Measurements from ENCODE around the gene EXOC3.
"Not testable (repeated sequence)": the region's sequence is repeated elsewhere in the genome, so short reads cannot be mapped to it uniquely, and the experiment has no call there.

EXOC3 gene

GRCh38 chr5:497871-498509 is 55.0 kb downstream of the EXOC3 start:
- no peak for DNase-seq (ENCODE audit: extremely low read depth in 1 of 2, low read depth in 1 of 2)

DNA sequence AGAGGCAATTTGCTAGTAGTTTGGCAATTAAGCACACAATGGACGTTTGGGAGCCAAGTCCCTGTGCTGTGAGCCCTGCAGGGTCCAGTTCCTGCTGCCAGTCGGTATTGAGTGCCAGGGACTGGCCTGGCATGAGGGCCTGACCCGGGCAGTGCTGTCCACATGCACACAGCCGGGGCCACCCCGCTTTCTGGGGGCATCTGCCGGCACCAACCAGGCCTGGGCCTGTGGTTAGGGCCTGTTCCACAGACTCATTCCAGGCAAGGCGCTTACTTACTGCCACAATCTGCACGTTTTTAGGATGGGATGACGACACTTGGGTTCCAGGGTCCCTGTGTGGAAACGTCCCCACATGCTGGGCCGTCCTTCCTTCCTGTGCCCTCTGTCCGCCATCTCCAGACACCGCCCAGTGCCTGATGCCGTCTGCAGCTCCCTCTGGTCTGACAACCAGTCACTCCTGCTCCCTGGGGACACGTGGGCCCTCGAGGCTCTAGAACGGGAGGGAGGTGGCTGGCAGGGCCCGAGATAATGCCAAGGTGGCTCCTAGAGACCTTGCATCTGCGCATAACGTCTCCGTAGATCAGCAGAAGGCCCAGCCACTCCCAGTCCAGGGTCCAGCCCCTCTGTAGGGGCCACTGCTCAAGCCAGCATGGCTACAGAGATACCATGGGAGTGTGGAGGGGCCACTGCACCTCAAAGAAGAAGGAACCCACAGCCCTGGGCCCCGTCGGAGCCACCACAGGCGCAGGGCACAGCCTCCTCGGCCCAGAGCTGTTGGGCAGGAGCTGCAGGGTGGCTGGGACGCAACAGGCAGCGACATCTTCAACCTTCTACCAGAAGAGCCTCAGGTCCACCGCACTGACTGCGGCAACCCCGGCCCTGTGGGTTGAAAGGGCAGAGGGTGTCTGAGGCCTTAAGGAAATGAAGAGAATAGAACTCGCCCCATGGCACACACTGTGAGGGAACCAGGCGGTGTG is 56.5 kb downstream of the EXOC3 start:
- DNase-seq (ENCODE audit: extremely low read depth in 1 of 2, low read depth in 1 of 2): no peak

- no peak for DNase-seq (ENCODE audit: extremely low read depth in 1 of 2, low read depth in 1 of 2)
Measured at GRCh38 chr5:500491-500890, 57.5 kb downstream of the EXOC3 start.

DNA sequence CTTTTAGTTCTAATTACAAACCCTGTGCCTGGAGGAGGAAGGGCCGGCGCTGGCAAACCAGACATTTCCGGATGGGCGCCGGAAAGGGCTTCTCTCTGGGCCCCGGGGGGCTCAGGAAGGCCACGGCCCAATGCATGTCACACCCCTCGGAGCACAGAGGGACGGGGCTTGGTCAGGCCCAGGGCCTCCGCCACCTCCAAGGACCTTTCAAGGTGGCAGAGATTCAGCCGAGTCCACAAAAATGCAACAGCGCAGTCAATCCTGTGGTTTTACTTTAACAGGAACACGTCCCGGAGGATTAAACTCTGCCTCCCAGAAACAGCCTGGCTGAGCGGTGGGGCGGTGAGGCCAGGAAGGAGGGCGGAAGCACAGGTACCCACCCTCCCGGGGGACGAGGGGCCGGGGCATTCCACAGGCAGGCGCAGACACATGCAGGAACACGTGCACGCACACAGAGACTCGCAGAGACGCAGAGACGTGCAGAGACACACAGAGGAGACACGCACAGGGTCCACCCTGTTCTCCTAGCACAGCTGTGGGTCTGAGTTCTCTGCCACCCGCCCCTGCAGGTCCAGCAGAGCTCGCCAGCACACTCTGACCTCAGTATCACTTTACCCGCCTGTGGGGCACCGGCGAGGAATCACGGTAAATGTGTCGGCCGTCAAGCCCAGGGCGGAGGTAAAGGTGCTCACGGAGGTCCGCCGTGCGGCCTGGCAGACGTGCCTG is 58.3 kb downstream of the EXOC3 start:
- no peak for DNase-seq (ENCODE audit: extremely low read depth in 1 of 2, low read depth in 1 of 2)

- no peak for DNase-seq (ENCODE audit: extremely low read depth in 1 of 2, low read depth in 1 of 2)
Measured at GRCh38 chr5:501831-502184, 58.8 kb downstream of the EXOC3 start.

DNA sequence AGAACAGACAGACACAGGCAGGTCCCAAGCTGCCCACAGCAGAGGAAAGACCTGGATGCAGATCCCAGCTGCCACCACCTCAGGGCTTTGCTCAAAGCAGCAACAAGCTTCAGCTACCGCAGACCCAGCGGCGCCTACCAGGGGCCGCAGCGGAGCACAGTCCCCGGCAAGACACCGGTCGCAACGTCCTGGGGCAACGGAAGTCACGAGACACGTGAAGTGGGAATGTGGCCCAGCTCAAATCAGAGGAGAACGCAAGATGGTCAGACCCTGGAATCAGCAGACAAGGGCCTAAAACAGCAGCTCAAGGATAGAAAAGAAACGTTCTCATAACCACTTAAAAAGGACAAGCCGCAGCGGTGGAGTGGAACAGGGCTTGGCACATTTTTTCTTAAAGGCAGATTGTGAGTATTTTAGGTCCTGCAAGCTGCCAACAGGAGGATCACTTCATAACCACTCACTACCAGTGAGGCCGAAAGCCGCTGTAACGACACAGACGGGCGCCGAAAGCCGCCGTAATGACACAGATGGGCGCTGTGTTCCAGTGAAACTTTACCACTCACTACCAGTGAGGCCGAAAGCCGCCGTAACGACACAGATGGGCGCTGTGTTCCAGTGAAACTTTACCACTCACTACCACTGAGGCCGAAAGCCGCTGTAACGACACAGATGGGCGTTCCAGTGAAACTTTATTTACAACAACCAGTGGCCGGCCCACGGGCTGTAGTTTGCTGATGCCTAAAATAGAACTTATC is 59.5 kb downstream of the EXOC3 start:
- no peak for DNase-seq (ENCODE audit: extremely low read depth in 1 of 2, low read depth in 1 of 2)

- no peak for DNase-seq (ENCODE audit: extremely low read depth in 1 of 2, low read depth in 1 of 2)
Measured at GRCh38 chr5:504326-505154, 61.6 kb downstream of the EXOC3 start.

- no peak for DNase-seq (ENCODE audit: extremely low read depth in 1 of 2, low read depth in 1 of 2)
Measured at GRCh38 chr5:505951-506525, 63.1 kb downstream of the EXOC3 start.

GRCh38 chr5:507986-508575 is 65.1 kb downstream of the EXOC3 start:
- DNase-seq (ENCODE audit: extremely low read depth in 1 of 2, low read depth in 1 of 2): not testable (repeated sequence)

- DNase-seq (ENCODE audit: extremely low read depth in 1 of 2, low read depth in 1 of 2): no peak
Measured at GRCh38 chr5:509611-510185, 66.7 kb downstream of the EXOC3 start.

DNA sequence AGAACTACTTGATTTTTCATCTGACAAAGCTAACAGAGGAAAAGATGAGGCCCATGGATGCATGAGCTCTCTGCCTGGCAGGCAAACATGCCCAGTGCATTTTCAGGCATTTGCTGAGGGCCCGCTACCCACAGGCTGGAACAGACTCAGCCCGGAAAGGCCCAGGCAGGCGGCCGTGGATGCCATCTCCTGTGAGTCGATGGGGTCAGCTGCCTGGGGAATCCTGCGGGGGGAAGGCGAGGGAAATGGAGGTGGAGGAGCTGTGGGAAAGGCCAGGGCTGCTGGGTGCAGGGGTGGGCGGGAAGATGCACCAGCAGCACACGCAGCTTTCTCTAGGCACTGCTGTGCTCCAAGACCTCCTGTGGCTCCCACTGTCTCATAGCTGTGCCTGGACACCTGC is 67.5 kb downstream of the EXOC3 start:
- no peak for DNase-seq (ENCODE audit: extremely low read depth in 1 of 2, low read depth in 1 of 2)

DNA sequence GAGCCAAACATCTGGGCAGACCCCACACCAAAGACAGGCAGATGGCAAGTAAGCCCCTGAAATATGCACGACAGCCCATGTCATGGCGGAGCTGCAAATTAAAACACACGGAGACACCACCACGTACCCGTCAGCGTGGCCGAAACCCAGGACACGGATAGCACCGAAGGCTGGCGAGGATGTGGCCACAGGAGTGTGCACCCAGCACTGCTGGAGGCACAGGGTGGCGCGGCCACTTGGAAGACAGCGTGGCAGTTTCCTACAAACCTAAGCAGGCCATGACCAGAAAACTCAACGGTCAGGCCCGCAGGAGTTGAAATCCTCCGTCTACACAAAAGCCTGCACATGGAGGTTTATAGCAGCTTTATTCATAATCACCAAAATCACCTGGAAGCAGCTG is 68.5 kb downstream of the EXOC3 start:
- no peak for DNase-seq (ENCODE audit: extremely low read depth in 1 of 2, low read depth in 1 of 2)

DNA sequence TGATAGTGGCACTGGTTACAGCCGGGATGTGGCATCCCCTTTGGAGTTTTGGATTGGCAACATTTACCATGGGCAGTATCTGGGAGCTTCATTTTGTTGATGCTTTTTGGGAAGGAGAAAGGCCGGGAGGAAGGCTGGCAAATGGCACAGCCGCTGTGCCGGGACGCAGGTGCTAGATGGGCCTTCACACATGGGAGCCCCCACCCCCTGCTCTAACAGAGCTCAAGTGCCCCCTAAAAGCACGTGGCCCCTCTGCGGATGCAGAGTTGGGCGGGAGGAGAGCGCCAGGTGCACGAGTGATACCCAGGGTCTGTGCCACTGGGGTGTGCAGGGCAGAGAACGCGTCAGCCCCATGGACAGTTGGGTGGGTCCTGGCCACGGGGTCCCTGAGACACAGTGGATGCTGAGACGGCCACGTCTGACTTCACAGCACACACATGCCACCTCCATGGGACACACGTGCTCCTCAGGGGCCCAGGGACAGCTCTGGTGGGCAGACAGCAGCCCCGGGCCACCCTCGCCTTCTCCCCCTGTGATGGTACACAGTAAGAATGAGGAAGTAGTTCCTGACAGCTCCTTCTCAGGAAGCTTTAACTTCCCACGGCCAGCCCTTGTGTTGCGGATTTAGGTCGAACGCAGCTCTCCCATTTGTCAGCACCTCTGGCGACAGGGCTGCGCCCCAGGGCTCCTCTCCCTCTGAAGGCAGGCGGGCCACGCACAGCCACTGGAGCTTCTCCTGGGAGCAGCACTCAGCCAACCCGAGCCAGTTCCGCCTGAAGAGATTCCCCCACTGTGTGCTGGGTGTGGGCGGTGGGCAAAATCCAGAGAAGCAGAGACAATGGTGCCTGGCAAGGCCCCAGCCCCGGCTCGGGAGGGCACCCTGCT is 70.5 kb downstream of the EXOC3 start:
- DNase-seq (ENCODE audit: extremely low read depth in 1 of 2, low read depth in 1 of 2): no peak

DNA sequence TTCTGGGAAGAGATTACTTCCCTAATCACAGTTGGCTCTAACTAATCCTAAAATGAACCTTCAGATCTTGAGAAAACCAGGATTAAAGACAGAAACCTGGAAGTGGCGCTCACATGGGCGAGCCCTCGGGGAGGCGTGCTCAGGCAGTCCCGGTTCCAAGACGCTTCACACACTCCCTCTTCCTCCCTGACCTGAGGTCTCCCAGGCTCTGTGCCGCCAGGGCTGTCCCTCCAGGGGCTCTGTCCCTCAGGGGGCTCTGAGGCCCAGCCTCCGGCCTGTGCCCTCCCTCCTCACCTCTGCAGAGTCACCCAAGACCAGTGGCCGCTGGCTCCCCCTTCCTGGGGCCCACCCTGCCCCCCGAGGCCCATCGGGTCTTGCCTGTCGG is 71.1 kb downstream of the EXOC3 start:
- no peak for DNase-seq (ENCODE audit: extremely low read depth in 1 of 2, low read depth in 1 of 2)

DNA sequence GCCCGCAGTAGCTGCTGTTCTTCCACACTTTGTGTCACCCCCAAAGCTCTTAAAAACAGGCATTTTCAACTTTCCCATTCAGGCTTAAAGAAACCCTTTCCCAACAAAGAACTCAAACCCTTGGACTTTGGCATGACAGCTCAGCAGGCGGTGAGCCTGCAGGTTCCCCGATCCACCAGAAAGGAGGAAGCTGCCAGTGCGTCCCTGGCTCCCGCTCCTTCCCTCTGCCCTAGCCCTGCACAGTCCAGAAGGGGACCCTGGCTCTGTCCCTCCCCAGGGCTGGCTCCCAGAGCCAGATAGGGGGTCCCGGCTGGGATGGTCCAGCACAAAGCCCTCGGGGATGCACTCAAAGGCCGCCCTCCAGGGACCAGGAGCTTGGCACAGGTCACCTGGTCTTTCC is 71.7 kb downstream of the EXOC3 start:
- no peak for DNase-seq (ENCODE audit: extremely low read depth in 1 of 2, low read depth in 1 of 2)

DNA sequence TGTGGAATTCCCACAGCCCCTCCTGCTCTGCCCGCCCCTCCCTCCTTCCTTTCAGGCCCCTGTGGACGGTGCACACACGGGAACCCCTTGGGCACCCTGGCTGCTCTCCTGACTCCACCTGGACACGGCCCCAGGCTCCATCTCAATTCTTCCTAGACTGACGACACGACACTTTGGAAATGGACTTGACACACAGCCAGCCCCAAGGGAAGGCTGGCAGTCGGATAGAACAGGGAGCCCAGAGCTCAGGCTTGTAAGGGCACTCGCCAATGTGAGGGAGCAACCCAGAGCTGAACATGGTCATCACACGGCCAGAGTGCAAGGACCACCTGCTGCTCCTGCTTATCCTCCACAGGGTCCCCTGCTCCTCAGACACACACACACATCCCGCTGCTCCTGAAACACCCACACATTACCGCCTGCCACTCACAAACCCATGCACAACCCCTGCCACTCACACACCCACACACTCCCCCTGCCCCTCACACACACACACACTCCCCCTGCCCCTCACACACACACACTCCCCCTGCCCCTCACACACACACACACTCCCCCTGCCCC is 72.4 kb downstream of the EXOC3 start:
- DNase-seq (ENCODE audit: extremely low read depth in 1 of 2, low read depth in 1 of 2): no peak

DNA sequence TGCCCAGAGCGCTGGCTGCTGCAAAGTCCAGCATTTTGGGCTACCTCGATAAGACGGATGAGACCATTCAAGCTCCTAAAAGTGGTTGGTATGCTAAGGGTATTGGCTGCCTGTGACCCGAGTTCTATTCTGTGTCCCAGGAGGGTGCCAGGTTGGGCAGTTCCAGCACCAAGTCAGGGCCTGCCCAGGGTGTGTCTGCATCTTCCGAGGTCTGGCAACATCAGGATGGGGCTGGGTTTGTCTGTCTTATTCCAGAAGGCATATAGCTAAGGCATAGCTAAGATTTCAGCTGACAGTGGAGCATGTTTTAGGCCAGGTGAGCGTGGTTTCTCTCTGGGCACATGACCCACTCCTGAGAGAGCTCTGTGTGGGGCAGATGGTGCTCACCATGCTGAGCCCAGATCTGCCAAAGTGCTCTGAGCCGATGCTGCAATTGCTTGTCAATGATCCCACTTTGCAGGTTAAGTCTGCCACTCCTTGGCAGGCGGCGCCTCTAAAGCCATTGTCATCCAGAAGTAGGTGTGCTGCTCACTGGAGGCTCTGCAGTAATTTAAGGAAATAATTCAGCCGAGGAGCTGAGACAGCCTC is 73.5 kb downstream of the EXOC3 start:
- DNase-seq (ENCODE audit: extremely low read depth in 1 of 2, low read depth in 1 of 2): no peak

All from activated CD8-positive, alpha-beta memory T cell treated with anti-CD3 and anti-CD28 coated beads for 1 hour (primary cell).